NCI-H1105 (cell line): ENCODE measurements around the gene NPIPB6.
"Not testable (repeated sequence)": the region's sequence is repeated elsewhere in the genome, so short reads cannot be mapped to it uniquely, and the experiment has no call there.

Experiments used
- DNase-seq: peaks from one replicate; lab custom pipeline; 2025; lab: John Stamatoyannopoulos, UW

Gene NPIPB6

DNA sequence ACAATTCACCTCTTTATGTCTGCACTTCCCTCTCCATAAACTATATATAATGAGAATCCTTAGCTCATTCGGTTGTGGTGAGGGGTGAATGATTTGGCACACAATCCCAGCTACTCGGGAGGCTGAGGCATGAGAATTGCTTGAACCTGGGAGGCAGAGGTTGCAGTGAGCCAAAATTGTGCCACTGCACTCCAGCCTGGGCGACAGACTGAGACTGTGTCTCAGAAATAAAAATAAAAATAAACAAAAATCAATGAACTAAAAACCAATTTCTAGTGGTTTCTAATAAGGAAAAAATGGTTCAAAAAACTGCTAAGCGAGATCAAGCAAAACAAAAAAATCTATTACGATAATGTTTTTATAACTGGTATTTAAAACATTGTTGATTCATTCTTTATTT, at the start of gene NPIPB6:
NPIPB6 (minus strand) TSS at position 101 of the 400 bp plus-strand sequence. CDS start 686 bp downstream, outside the sequence.
- not testable (repeated sequence) for DNase-seq

DNA sequence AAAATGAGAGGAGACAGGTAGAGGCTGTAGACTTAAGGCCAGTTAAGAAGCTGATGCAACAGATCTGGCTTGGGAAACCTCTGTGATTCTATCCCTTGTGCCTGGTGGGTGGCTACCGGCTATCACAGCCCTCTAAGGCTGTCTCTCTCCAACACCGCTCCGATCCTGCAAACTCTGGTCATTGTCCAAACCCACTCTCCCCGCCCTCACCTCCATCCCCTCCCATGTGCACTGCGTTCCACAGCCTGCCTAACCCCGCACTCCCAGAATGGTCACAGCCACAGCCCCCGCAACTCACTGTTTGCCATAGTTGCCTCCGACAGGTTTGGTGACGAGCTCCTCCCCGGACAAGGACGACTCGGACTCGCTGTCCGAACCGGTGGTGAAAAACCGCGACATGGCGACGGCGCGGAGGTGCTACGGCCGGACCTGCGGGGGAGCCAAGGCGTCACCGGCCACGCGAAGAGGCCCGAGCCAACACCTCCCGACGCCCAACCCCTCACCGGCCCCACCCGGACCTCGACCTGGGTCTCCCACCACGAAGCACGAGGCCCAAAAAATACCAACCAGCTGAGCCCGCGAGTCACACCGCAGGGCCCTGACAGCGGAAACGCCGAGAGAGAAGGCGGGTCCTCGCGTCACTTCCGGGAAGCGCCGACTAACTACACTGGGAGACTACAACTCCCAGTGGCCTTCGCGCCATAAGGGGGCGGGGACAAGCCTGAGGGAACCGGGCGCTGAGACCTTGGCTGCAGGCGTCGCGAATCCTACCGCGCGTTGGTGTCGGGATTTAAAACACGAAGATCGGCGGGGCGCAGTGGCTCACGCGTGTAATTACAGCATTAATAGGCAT, 40.1 kb upstream of the NPIPB6 start, which contains the start of gene EIF3CL:
EIF3CL (minus strand) TSS at position 622 of the 853 bp plus-strand sequence; CDS start at position 399, 223 bp downstream.
- DNase-seq = not testable (repeated sequence)

DNA sequence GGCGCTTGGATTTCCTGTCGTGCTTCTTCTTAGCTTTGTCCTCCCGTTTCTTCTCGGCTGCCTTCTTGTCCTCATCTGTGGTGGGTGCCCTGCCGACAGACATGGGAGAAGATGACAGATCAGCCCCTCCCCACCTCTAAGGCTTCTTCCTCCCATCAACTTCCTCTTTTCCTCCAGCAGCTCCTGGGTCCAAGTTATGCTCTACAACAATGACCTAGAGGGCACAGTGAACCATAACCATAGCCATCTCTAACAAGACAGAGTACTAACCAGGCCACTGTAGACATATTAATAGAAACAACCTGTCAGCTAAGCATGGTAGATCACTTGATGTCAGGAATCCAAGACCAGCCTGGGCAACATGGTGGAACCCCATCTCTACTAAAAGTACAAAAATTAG, 28.7 kb upstream of the NPIPB6 start:
- not testable (repeated sequence) for DNase-seq

DNA sequence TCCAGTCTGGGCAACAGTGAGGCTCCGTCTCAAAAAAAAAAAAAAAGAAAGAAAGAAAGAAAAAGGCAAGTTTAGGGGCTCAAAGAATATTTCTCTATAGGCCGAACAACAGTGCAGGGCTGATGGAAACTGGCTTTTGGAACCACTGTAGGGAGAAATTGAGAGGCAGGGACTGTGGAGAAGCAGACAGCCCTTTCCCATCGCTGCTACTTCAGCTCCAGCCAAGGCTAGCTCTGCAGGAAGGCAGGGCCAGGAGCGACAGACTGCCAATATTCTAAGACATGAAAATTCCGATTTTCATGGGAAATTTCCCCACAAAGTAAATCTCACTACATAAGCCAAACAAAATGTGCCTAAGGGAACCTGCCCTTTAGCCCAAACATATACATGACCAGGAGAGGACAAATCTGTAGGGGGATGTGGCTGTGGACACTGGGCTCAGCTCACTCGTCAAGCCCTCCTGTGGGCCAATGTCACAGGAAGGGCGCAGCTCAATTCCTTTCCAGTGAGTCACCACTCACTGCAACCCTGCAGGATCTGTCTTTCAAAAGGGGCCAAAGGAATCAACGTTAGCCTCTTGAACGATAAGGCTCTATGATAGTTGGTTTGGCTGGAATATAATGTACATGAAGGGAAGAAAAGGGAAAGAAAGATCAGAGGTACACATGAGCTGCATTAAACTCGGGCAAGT, 19.0 kb upstream of the NPIPB6 start:
- not testable (repeated sequence) for DNase-seq

DNA sequence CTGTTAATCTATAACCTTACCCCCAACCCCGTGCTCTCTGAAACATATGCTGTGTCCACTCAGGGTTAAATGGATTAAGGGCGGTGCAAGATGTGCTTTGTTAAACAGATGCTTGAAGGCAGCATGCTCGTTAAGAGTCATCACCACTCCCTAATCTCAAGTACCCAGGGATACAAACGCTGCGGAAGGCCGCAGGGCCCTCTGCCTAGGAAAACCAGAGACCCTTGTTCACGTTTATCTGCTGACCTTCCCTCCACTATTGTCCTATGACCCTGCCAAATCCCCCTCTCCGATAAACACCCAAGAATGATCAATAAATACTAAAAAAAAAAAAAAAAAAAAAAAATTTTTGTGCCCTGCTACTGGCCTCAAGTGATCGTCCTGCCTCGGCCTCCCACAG, 14.5 kb upstream of the NPIPB6 start:
- DNase-seq = not testable (repeated sequence)

DNA sequence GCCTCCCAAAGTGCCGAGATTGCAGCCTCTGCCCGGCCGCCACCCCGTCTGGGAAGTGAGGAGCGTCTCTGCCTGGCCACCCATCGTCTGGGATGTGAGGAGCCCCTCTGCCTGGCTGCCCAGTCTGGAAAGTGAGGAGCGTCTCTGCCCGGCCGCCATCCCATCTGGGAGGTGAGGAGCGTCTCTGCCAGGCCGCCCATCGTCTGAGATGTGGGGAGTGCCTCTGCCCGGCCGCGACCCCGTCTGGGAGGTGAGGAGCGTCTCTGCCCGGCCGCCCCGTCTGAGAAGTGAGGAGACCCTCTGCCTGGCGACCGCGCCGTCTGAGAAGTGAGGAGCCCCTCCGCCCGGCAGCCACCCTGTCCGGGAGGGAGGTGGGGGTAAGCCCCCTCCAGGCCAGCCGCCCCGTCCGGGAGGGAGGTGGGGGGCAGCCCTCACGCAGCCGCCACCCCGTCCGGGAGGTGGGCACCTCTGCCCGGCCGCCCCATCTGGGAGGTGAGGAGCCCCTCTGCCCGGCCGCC, 13.9 kb upstream of the NPIPB6 start:
- not testable (repeated sequence) for DNase-seq

DNA sequence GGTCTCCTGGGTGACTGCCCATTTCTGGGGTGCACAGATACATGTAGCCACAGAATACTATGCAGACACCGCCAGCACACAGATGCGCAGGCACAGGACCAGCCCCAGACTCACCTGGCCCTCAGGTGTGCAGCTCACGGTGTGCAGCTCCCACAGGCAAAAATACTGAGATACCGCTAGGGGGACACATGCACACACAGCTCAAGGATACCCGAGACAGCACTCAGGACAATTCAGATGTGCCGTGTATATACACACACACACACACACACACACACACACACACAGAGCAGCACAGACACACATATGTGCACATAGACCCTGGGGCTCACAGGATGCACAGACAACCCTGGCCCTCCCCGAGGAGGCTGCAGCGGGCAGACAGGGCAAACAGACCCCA, 11.8 kb upstream of the NPIPB6 start:
- DNase-seq = not testable (repeated sequence)

DNA sequence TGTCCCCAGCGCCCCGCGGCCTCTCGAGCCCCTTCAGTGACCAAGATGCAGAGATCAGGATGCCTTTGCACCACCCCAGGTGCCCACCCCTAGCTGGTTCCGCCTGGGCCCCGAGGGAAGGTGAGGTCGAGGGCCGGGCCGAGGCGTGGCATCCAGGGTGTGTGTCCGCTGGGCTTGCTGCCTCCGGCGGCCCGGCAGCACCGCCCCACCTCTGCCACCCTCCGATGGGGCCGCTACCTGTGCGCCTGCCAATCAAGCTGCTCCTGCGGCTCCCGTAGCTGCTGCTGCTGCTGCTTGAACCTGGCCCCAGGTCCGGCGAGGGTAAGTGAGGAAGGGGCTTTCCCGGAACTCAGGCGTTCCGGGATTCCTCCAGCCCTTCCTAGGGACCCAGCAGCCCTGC, 11.0 kb upstream of the NPIPB6 start:
- not testable (repeated sequence) for DNase-seq

DNA sequence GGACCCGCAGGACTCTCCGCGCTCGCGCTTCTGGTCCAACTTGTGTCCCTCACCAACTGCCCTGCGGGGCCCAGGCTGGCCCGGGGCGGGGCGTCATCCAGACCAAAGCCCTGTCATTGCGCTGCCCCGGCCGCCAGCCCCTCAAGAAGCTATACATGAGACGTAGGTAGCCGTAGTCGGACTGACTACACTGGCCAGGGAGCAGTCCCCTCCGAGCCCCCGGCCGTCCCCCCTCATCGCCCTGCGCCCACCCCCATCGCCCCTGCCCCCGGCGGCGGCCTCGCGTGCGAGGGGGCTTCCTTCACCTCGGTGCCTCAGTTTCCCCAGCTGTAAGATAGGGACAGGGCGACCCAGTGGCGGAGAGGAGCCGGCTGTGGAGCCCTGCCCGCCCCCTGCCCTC, 4.6 kb upstream of the NPIPB6 start:
- DNase-seq = not testable (repeated sequence)

DNA sequence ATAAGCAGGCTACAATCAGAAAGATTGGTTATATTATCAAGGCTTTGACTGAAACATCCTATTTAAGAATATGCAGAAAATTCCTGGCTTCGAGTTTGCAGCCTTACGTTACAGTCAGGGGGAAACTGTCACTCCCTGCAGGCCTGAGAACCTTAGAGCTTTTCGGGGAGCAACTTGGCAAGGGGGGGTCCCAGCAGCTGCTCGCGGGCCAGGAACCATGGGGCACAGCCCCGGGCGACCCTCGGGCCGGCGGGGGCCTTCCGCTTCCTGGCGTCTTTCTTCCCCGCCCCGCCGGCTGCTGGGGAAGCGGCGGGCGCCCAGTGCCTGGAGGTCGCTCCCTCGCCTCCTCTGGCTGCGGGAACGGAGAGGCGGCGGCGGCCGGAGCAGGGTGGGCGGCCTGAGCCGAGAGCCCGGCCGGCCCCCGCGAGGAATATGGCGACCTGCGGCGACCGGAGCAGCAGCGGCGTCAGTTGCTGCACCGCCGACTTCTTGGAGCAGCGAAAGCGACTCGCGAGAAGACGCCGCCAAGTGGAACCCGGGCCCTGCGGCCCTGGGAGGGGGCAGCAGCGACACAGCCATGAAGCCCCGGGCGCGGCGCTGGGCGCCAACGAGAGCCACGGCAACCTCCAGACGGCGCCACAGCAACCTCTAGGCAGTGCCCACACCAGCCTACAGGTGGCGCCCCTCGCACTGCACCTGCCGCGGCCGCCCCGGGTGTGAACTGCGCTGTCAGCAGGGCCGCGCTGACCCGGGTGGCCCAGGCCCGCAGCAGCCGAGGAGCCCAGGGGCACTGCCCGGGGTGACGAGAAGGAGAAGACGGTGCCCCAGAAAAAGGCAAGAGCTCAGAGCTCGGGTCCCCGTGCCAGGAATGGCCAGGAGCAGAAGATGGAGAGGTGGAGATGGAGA, 1.2 kb upstream of the NPIPB6 start:
- not testable (repeated sequence) for DNase-seq

DNA sequence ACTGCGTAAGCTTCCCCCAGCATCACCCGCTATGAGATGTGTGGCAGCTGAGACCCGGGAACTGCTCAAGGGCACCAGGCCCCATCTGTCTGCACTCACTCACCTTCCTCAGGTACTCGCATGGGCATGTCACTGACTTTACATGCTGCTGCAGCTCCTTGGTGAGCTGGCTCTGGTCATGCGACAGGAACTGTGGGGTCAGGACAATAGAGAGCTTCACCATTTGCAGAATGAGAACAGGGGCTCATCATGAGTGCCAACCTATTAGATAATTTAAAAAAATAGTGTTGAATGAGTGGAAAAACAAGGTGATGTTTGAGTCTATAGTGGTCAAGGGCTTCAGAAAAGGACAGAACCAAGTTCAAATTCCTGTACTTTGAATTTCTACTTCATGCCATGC, 708 bp downstream of the NPIPB6 start:
- DNase-seq = not testable (repeated sequence)

DNA sequence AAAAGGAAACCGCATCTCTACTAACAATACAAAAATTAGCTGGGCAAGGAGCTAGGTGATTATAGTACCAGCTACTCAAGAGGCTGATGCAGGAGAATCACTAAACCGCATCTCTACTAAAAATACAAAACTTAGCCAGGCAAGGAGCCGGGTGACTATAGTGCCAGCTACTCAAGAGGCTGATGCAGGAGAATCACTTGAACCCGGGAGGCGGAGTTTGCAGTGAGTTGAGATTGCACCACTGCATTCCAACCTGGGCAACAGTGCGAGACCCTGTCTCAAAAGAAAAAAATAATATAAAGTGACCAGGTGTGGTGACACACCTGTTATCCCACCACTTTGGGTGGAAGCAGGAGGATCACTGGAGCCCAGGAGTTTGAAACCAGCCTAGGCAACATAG, 25.1 kb downstream of the NPIPB6 start:
- DNase-seq = not testable (repeated sequence)

DNA sequence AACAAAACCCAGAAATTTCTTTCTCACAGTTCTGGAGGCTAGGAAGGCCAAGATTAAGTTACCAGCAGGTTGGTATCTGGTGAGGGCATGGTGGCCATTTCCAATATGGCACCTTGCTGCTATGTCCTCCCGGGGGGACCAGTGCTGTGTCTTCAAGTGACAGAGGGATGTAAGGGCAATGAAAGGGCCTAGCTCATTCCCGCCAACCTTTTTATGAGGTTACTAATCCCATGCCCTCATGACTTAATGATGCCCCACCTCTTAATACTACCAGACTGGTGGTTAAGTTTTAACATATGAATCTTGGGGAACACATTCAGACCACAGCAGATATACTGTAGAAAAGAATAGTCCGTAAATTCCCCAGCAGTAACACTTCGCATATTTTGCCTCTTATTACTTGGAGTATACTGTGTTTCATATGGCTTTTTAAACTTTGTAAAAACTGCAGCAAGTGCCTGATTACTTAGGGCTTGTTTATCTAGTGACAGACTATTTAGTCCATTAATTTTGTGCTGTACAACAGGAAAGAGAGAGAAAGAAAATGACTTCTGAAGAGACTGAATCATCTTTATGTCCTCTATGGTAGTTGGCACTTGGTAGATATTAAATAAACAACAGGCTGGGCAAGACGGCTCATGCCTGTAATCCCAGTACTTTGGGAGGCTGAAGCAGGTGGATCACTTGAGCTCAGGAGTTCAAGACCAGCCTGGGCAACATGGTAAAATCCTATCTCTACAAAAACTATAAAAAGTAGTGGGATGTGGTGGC, 26.2 kb downstream of the NPIPB6 start:
- DNase-seq = not testable (repeated sequence)

DNA sequence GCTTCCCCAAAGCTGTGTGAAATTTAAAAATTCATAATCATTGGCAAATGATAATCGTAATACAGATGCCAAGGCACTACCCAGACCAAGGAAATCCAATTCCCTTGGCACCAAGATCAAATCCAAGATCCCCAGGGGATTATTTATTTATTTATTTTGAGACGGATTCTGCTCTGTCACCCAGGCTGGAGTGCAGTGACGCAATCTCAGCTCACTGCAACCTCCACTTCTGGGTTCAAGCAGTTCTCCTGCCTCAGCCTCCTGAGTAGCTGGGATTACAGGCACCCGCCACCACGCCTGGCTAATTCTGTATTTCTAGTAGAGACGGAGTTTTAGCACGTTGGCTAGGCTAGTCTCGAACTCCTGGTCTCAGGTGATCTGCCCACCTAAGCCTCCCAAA, 27.6 kb downstream of the NPIPB6 start:
- DNase-seq = not testable (repeated sequence)

DNA sequence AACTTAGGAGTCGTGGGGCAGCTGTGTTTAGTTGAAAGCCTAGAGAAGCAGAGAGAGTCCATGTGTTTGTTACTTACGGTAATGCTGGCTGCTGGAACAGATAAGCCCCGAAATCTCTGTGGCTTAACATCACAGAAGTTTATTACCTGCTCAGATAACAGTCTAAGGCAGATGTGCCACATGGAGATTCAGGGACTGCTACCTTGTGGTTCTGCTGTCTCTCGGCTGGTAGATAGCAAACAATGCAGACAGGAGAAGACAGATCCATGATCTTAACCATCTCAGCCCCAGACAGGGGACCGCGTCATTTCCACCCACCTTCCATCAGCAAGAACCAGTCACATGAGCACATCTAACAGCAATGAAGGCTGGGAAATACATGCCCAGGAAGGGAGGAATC, 30.7 kb downstream of the NPIPB6 start:
- not testable (repeated sequence) for DNase-seq

DNA sequence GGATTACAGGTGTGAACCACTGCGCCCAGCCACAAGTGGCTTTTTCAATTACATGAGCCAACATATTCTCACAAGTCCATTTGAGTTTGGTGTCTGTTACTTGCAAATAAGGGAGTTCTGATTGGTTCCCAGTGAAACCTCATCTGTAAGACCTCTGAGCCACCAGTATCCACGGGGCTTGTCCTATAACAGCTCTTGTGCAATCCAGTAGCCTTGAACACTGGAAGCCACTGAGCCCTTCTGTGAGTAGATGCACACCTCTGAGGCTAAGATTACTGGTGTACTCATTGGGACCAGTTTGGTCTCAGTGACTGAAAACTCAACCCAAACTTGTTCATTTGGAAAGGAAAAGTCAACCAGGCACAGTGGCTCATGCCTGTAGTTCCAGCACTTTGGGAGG, 32.3 kb downstream of the NPIPB6 start:
- not testable (repeated sequence) for DNase-seq

DNA sequence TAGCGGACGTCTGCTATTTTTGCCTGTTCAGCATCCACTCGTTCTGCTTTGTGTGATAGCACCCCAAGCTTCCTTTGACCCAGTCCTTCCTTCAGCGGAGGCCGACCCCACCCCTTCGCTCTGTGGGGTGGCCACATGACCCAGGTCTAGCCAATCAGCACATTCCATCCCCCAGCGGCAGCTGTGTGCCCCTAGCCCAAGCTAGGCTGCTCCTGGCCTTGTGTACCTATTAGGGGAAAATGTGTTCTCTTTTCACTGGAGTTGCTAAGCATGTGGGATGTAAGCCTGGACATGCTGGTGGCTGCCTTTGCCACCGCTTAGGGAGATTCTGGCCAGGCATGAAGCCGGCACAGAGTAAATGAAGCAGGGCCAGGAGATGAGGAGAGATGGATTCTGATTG, 33.1 kb downstream of the NPIPB6 start:
- not testable (repeated sequence) for DNase-seq

DNA sequence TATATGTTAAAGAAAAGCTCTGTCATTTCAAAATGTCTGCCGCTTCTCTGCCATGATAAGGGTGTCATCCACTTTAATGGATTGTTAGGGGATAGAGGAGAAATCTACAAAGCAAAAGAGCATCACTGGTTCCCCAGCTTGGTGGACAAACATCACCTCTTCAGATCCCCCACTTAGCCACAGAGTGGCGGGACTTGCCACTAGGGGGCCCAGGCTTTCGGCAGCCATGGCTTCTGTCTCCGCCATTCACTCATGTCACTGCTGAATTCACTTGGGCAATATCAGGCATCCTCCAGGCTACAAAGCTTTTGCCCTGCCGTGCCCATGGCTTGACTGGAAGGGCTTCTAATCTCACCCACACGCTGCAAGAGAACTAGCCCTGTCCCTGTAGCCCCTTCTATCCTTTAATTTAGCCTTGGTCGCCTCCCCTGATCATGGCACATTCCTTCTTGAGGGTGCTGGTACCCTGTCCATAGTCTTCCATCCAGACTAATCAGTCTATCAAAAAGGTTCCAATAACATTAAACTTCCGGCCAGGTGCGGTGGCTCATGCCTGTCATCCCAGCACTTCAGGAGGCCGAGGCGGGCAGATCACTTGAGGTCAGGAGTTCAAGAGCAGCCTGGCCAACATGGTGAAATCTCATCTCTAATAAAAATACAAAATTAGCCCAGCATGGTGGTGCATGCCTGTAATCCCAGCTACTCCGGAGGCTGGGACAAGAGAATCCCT, 36.3 kb downstream of the NPIPB6 start:
- no peak for DNase-seq

DNA sequence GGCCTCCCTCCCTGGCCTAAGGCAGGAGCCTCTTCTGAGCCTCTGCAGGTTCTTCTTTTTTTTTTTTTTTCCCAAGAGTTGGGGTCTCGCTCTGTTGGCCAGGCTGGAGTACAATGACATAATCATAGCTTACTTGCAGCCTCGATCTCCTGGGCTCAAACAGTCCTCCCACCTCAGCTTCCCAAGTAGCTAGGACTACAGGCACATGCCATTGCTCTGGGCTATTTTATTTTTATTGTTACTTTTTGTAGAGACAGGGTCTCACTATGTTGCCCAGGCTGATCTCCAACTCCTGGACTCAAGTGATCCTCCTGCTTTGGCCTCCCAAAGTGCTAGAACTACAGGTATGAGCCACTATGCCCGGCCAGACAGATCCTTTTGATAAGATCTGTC, 38.4 kb downstream of the NPIPB6 start:
- no peak for DNase-seq

DNA sequence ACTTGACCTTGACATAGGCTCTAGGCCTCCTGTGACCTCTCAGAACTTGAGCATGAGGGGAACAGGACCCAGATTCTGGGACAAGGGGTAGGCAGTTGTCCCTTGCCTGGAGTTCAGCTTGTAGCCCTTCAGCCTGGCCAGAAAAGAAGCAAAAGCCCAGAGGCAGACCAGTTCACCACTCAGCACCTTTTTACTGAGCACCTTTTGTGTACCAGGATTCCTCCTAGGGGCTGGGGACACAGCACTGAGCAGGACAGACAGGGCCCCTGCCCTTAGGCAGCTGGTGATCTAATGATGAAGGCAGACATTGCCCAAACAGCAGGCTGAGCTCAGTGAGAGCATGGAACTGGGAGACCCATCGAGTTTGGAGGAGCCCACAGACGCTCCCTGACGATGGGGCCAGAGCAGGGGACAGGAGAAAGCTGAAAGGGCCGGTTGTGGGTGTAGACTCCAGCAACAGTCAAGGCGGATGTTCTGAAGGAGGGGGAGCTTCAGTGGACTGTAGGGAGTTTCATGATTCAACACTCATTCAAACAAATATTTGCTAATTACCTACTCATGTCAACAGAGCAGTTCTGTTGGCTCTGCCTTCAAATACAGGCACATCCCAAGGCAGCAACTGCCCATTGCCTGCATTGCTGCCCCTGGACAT, 38.9 kb downstream of the NPIPB6 start:
- no peak for DNase-seq
